ENCODE results near the gene PEX10. TPM values are rescaled to one million over a fixed set of nuclear protein-coding genes. Genes with fewer than 3 reads are reported as not detected.

The PEX10 gene
- polyA plus RNA-seq, 1 donor from 2014 or later: 30.1 TPM

DNA sequence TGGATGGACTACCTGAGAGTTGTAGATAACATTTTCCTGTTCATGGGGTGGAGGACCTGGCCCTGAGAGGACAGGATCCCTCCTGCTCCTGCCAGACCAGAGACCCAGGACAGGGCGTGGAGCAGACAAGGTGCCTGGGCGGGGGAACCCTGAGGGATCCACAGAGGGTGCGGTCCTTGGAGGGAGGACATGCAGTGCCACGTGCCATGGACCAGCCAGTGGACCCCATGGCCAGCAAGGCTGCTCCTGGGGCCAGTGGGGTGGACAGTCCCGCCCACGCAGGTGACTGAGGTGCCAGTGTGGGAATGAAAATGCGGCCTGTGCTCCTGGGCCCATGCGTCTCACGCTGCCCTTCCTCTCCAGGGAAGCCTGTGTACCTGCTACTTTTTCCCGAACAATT is 17.1 kb downstream of the PEX10 start:
- no peak overlapping the region for H3K4me3 ChIP-seq (ENCODE audit: low read length)
- no peaks in the 10 kb centered on the region for H3F3A ChIP-seq (ENCODE audit: insufficient read depth, low read length, poor library complexity, severe bottlenecking)
- no peak overlapping the region for H3K27ac ChIP-seq (ENCODE audit: low read length)
- H3K4me2 ChIP-seq (ENCODE audit: low read length): no peak overlapping the region
- H3K27me3 ChIP-seq (ENCODE audit: insufficient read depth, low read depth, low read length): no peaks in the 10 kb centered on the region
- H3K36me3 ChIP-seq (ENCODE audit: insufficient read depth, low read length): no peaks in the 10 kb centered on the region
- no peaks in the 10 kb centered on the region for H3K9me3 ChIP-seq (ENCODE audit: low read length)
- no peak overlapping the region for H2AFZ ChIP-seq (ENCODE audit: low read depth, low read length)
- TF ChIP-seq RAD21 (conservative IDR thresholded peaks at IDR 0.05) (no peak), TAF1 (IDR thresholded peaks at IDR 0.05; ENCODE audit: low read depth) (no peak), EZH2 (IDR thresholded peaks at IDR 0.05; ENCODE audit: borderline replicate concordance, insufficient read depth, low read length, poor library complexity, severe bottlenecking) (no peak), MXI1 (conservative IDR thresholded peaks at IDR 0.05; ENCODE audit: poor library complexity, severe bottlenecking) (no peak), EP300 (conservative IDR thresholded peaks at IDR 0.05; ENCODE audit: poor library complexity, severe bottlenecking) (no peak), POLR2AphosphoS5 (IDR thresholded peaks at IDR 0.05) (no peak)
- TF ChIP-seq, protein P1, sequence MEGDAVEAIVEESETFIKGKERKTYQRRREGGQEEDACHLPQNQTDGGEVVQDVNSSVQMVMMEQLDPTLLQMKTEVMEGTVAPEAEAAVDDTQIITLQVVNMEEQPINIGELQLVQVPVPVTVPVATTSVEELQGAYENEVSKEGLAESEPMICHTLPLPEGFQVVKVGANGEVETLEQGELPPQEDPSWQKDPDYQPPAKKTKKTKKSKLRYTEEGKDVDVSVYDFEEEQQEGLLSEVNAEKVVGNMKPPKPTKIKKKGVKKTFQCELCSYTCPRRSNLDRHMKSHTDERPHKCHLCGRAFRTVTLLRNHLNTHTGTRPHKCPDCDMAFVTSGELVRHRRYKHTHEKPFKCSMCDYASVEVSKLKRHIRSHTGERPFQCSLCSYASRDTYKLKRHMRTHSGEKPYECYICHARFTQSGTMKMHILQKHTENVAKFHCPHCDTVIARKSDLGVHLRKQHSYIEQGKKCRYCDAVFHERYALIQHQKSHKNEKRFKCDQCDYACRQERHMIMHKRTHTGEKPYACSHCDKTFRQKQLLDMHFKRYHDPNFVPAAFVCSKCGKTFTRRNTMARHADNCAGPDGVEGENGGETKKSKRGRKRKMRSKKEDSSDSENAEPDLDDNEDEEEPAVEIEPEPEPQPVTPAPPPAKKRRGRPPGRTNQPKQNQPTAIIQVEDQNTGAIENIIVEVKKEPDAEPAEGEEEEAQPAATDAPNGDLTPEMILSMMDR (IDR thresholded peaks at IDR 0.05; ENCODE audit: poor library complexity, severe bottlenecking): no peak
- TF ChIP-seq, protein P2, sequence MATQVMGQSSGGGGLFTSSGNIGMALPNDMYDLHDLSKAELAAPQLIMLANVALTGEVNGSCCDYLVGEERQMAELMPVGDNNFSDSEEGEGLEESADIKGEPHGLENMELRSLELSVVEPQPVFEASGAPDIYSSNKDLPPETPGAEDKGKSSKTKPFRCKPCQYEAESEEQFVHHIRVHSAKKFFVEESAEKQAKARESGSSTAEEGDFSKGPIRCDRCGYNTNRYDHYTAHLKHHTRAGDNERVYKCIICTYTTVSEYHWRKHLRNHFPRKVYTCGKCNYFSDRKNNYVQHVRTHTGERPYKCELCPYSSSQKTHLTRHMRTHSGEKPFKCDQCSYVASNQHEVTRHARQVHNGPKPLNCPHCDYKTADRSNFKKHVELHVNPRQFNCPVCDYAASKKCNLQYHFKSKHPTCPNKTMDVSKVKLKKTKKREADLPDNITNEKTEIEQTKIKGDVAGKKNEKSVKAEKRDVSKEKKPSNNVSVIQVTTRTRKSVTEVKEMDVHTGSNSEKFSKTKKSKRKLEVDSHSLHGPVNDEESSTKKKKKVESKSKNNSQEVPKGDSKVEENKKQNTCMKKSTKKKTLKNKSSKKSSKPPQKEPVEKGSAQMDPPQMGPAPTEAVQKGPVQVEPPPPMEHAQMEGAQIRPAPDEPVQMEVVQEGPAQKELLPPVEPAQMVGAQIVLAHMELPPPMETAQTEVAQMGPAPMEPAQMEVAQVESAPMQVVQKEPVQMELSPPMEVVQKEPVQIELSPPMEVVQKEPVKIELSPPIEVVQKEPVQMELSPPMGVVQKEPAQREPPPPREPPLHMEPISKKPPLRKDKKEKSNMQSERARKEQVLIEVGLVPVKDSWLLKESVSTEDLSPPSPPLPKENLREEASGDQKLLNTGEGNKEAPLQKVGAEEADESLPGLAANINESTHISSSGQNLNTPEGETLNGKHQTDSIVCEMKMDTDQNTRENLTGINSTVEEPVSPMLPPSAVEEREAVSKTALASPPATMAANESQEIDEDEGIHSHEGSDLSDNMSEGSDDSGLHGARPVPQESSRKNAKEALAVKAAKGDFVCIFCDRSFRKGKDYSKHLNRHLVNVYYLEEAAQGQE (IDR thresholded peaks at IDR 0.05; ENCODE audit: borderline replicate concordance): no peak
- H4K20me1 ChIP-seq (ENCODE audit: insufficient read depth): no peaks in the 10 kb centered on the region
- no peak overlapping the region for H3K9ac ChIP-seq (ENCODE audit: low read length)
- peaks cover 31% of the 10 kb centered on the region for H3K79me2 ChIP-seq (replicated peaks; ENCODE audit: insufficient read depth, low read length)
- H3K9me2 ChIP-seq (ENCODE audit: insufficient read depth, low read length): no peaks in the 10 kb centered on the region

DNA sequence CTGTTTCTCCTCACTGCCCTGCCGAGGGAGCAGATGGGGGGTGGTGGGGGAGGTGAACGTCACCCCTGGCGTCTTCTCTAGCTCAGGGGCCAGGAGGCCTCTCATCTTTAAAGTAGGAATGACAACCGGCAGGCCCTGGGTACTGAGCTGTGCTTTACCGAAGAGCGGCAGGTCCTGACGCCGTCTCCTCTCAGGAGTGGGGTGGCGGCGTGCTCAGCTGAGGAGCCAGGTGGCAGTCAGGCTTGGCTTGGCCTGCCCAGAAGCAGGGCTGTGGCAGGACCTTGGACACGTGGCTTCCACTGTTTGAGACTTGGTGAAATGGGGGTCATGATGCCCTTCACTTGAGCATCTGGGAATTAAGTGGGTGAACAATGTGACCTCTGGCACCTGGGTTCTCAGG is 17.6 kb downstream of the PEX10 start:
- Histone ChIP-seq H3K27me3 (ENCODE audit: insufficient read depth, low read depth, low read length) (no peaks in the 10 kb centered on the region), H3K4me2 (ENCODE audit: low read length) (no peak overlapping the region), H3F3A (ENCODE audit: insufficient read depth, low read length, poor library complexity, severe bottlenecking) (no peaks in the 10 kb centered on the region), H3K9me2 (ENCODE audit: insufficient read depth, low read length) (no peaks in the 10 kb centered on the region), H3K79me2 (replicated peaks; ENCODE audit: insufficient read depth, low read length) (peaks cover 34% of the 10 kb centered on the region), H3K9ac (ENCODE audit: low read length) (no peak overlapping the region), H3K4me3 (ENCODE audit: low read length) (no peak overlapping the region), H2AFZ (ENCODE audit: low read depth, low read length) (no peak overlapping the region), H4K20me1 (ENCODE audit: insufficient read depth) (no peaks in the 10 kb centered on the region), H3K9me3 (ENCODE audit: low read length) (no peaks in the 10 kb centered on the region), H3K36me3 (ENCODE audit: insufficient read depth, low read length) (no peaks in the 10 kb centered on the region), H3K27ac (ENCODE audit: low read length) (no peak overlapping the region)
- TF ChIP-seq EP300 (conservative IDR thresholded peaks at IDR 0.05; ENCODE audit: poor library complexity, severe bottlenecking): no peak

DNA sequence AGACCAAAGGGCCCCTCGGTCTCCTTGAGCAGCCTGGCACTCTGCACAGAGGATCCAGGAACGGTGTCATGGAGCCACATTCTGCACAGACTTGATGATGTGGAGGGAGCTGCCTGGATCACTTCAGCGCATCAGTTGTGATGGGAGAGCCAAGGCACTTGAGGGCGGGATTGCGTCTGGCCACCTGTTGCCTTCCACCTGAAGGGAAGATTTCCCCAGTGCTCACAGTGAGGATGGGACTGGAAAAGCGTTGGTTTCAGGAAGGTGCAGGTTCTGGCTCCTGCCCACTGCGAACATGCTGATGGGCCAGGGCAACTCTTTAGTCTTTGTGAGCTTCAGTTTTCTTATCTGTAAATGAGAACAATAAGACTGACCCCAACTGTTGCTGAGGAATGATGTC is 18.1 kb downstream of the PEX10 start:
- Histone ChIP-seq H3K9me2 (ENCODE audit: insufficient read depth, low read length) (no peaks in the 10 kb centered on the region), H3K9me3 (ENCODE audit: low read length) (no peaks in the 10 kb centered on the region), H3F3A (ENCODE audit: insufficient read depth, low read length, poor library complexity, severe bottlenecking) (no peaks in the 10 kb centered on the region), H3K79me2 (replicated peaks; ENCODE audit: insufficient read depth, low read length) (peaks cover 34% of the 10 kb centered on the region), H3K4me3 (ENCODE audit: low read length) (no peak overlapping the region), H3K36me3 (ENCODE audit: insufficient read depth, low read length) (no peaks in the 10 kb centered on the region), H3K27me3 (ENCODE audit: insufficient read depth, low read depth, low read length) (no peaks in the 10 kb centered on the region), H3K27ac (ENCODE audit: low read length) (no peak overlapping the region), H2AFZ (ENCODE audit: low read depth, low read length) (no peak overlapping the region), H4K20me1 (ENCODE audit: insufficient read depth) (no peaks in the 10 kb centered on the region), H3K4me2 (ENCODE audit: low read length) (no peak overlapping the region), H3K9ac (ENCODE audit: low read length) (no peak overlapping the region)
- TF ChIP-seq MXI1 (conservative IDR thresholded peaks at IDR 0.05; ENCODE audit: poor library complexity, severe bottlenecking): no peak
- no peak for TF ChIP-seq SMC3 (conservative IDR thresholded peaks at IDR 0.05; ENCODE audit: poor library complexity)
- no peak for TF ChIP-seq EZH2 (IDR thresholded peaks at IDR 0.05; ENCODE audit: borderline replicate concordance, insufficient read depth, low read length, poor library complexity, severe bottlenecking)
- TF ChIP-seq EP300 (conservative IDR thresholded peaks at IDR 0.05; ENCODE audit: poor library complexity, severe bottlenecking): no peak
- TF ChIP-seq, protein P1 (IDR thresholded peaks at IDR 0.05; ENCODE audit: poor library complexity, severe bottlenecking): no peak
- no peak for TF ChIP-seq RAD21 (conservative IDR thresholded peaks at IDR 0.05)
- TF ChIP-seq POLR2AphosphoS5 (IDR thresholded peaks at IDR 0.05): no peak
- TF ChIP-seq, protein P2 (IDR thresholded peaks at IDR 0.05; ENCODE audit: borderline replicate concordance): no peak
- TF ChIP-seq TAF1 (IDR thresholded peaks at IDR 0.05; ENCODE audit: low read depth): no peak

Measured in neural cell (in vitro differentiated cells).